ENCODE measurements around the gene KLHL3. TPM values are rescaled to one million over a fixed set of nuclear protein-coding genes. Genes with fewer than 3 reads are reported as not detected.

Gene KLHL3
- total RNA-seq, 2 donors from 2014 or later: 4.4 to 6.3 TPM

GRCh38 chr5:137757634-137758033 lies 21.7 kb upstream of the KLHL3 start:
- no peaks in the 10 kb centered on the region for H3K9me3 ChIP-seq
- intact Hi-C loops (cut with DNase I): no loop called here
- no peaks in the 10 kb centered on the region for H3K36me3 ChIP-seq
- no peak overlapping the region for H3K9ac ChIP-seq (ENCODE audit: low read depth in 2 of 2, low read length in 2 of 2)
- DNase-seq: no peak
- H3K4me1 ChIP-seq: no peaks in the 10 kb centered on the region
- no peak overlapping the region for H3K27ac ChIP-seq
- no peaks in the 10 kb centered on the region for H3K27me3 ChIP-seq
- H3K4me3 ChIP-seq: no peak overlapping the region
- TF ChIP-seq CTCF (IDR thresholded peaks at IDR 0.05): no peak

- intact Hi-C loops (cut with DNase I): no loop called here
- Histone ChIP-seq H3K9me3 (no peaks in the 10 kb centered on the region), H3K36me3 (no peaks in the 10 kb centered on the region), H3K4me3 (peak overlapping the region; percentile 88), H3K27me3 (no peaks in the 10 kb centered on the region), H3K27ac (peak overlapping the region; percentile 94), H3K4me1 (peaks cover 7% of the 10 kb centered on the region), H3K9ac (ENCODE audit: low read depth in 2 of 2, low read length in 2 of 2) (peak overlapping the region; percentile 72 to 98)
- no peak for TF ChIP-seq CTCF (IDR thresholded peaks at IDR 0.05)
- DNase-seq: no peak
Measured at GRCh38 chr5:137754961-137755762, 19.3 kb upstream of the KLHL3 start.

GRCh38 chr5:137754188-137754960 lies 18.5 kb upstream of the KLHL3 start, which contains the start of gene HNRNPA0:
Gene HNRNPA0 (minus strand): TSS chr5:137754363. CDS start chr5:137754066, 297 bp downstream.
- Histone ChIP-seq H3K4me3 (peak within 1 kb of the TSS; percentile 88), H3K36me3 (no peaks in the 10 kb centered on the region), H3K27ac (peak within 1 kb of the TSS; percentile 94), H3K4me1 (peaks cover 7% of the 10 kb centered on the region), H3K27me3 (no peaks in the 10 kb centered on the region), H3K9ac (ENCODE audit: low read depth in 2 of 2, low read length in 2 of 2) (peak within 1 kb of the TSS; percentile 98 to 99), H3K9me3 (no peaks in the 10 kb centered on the region)
- TF ChIP-seq CTCF (IDR thresholded peaks at IDR 0.05): no peak
- DNase-seq: peak; percentile 97
- intact Hi-C loops (cut with DNase I): no loop called here

- Histone ChIP-seq H3K9ac (ENCODE audit: low read depth in 2 of 2, low read length in 2 of 2) (peak overlapping the region; percentile 98 to 99), H3K4me1 (peaks cover 7% of the 10 kb centered on the region), H3K9me3 (no peaks in the 10 kb centered on the region), H3K27ac (peak overlapping the region; percentile 94), H3K4me3 (peak overlapping the region; percentile 88), H3K27me3 (no peaks in the 10 kb centered on the region), H3K36me3 (no peaks in the 10 kb centered on the region)
- DNase-seq: peak; percentile 46
- intact Hi-C loops (cut with DNase I): no loop called here
- TF ChIP-seq CTCF (IDR thresholded peaks at IDR 0.05): no peak
Measured at GRCh38 chr5:137753691-137754187, 17.9 kb upstream of the KLHL3 start.

GRCh38 chr5:137752905-137753690 lies 17.2 kb upstream of the KLHL3 start:
- Histone ChIP-seq H3K4me3 (peak overlapping the region; percentile 88), H3K27me3 (no peaks in the 10 kb centered on the region)
- TF ChIP-seq CTCF (IDR thresholded peaks at IDR 0.05): no peak

More at GRCh38 chr5:137752905-137753690, 17.2 kb upstream of the KLHL3 start:
- peaks cover 7% of the 10 kb centered on the region for H3K4me1 ChIP-seq
- intact Hi-C loops (cut with DNase I): no loop called here
- peak; percentile 42 for DNase-seq
- H3K27ac ChIP-seq: peak overlapping the region; percentile 94
- no peaks in the 10 kb centered on the region for H3K9me3 ChIP-seq
- H3K9ac ChIP-seq (ENCODE audit: low read depth in 2 of 2, low read length in 2 of 2): peak overlapping the region; percentile 98 to 99
- no peaks in the 10 kb centered on the region for H3K36me3 ChIP-seq

Measured in colonic mucosa (tissue), 4 donors.